ENCODE data around the gene TMED7. TPM values are rescaled to one million over a fixed set of nuclear protein-coding genes. Genes with fewer than 3 reads are reported as not detected.

Gene TMED7
- total and polyA plus RNA-seq, 5 donors from 2014 or later = 31.2 to 50.2 (median 35.3) TPM

- no peaks in the 10 kb centered on the region for H3K36me3 Mint-ChIP-seq
- peak overlapping the region in 1 of 3 donors; percentile 64 for H3K27ac Mint-ChIP-seq
Observed at GRCh38 chr5:115640274-115640673, 14.4 kb upstream of the TMED7 start.

GRCh38 chr5:115639377-115639776 lies 13.5 kb upstream of the TMED7 start:
- Histone ChIP-seq H3K9me3 (ENCODE audit: control insufficient read depth in 2 of 2, low read length in 2 of 2) (no peaks in the 10 kb centered on the region), H3K27me3 (ENCODE audit: control insufficient read depth, insufficient read depth, low read length) (peaks cover 8% of the 10 kb centered on the region), H3K4me3 (ENCODE audit: low read depth, low read length) (no peak overlapping the region), H3K27ac (ENCODE audit: insufficient read depth, low read length, poor library complexity, severe bottlenecking) (no peak overlapping the region), H3K4me1 (ENCODE audit: control insufficient read depth, insufficient read depth, low read length, poor library complexity, severe bottlenecking) (peaks cover 3% of the 10 kb centered on the region), H3K36me3 (ENCODE audit: control insufficient read depth, insufficient read depth, low read length) (no peaks in the 10 kb centered on the region)
- H3K36me3 Mint-ChIP-seq = no peaks in the 10 kb centered on the region
- DNase-seq (no peak), ATAC-seq (ENCODE audit: low read depth in 2 of 2) (no peak)
- peak overlapping the region in 1 of 3 donors; percentile 64 for H3K27ac Mint-ChIP-seq
- no peaks in the 10 kb centered on the region for H3K9me3 Mint-ChIP-seq
- peaks cover 3 to 4% (median 4%) of the 10 kb centered on the region in 4 donors for H3K4me1 Mint-ChIP-seq
- H3K27me3 Mint-ChIP-seq = peaks cover 12% of the 10 kb centered on the region
- no peak overlapping the region for H3K4me3 Mint-ChIP-seq

More at GRCh38 chr5:115640274-115640673, 14.4 kb upstream of the TMED7 start:
- Histone ChIP-seq H3K36me3 (ENCODE audit: control insufficient read depth, insufficient read depth, low read length) (no peaks in the 10 kb centered on the region), H3K27me3 (ENCODE audit: control insufficient read depth, insufficient read depth, low read length) (peaks cover 10% of the 10 kb centered on the region), H3K4me1 (ENCODE audit: control insufficient read depth, insufficient read depth, low read length, poor library complexity, severe bottlenecking) (no peaks in the 10 kb centered on the region), H3K4me3 (ENCODE audit: low read depth, low read length) (no peak overlapping the region), H3K27ac (ENCODE audit: insufficient read depth, low read length, poor library complexity, severe bottlenecking) (no peak overlapping the region), H3K9me3 (ENCODE audit: control insufficient read depth in 2 of 2, low read length in 2 of 2) (no peaks in the 10 kb centered on the region)
- Mint-ChIP-seq H3K4me1 (no peaks in the 10 kb centered on the region), H3K4me3 (no peak overlapping the region), H3K27me3 (peaks cover 12% of the 10 kb centered on the region), H3K9me3 (no peaks in the 10 kb centered on the region)
- no peak for DNase-seq
- ATAC-seq (ENCODE audit: low read depth in 2 of 2) = no peak

DNA sequence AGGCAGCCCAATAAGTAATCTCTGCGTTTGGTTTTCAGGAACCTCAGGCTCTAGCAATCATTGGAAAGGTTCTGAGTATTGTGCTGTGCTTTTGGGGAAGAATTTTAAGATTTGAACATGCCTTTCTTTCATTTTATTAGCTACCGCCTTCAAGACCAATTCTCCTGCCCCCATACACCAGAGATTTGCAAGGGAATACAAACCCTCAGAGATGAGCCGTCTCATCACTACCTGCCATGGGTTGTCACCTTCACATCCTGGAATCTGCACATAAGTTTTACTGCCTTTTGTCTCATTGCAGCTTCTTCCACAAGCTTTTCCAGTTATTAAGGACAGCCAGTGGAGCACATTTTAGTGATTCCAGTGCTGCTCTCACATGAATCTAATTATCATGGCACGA lies 11.7 kb upstream of the TMED7 start:
- H3K36me3 ChIP-seq (ENCODE audit: control insufficient read depth, insufficient read depth, low read length) = no peaks in the 10 kb centered on the region
- no peak for DNase-seq
- peaks cover 4 to 9% (median 7%) of the 10 kb centered on the region in 4 donors for H3K4me1 Mint-ChIP-seq
- no peak for ATAC-seq (ENCODE audit: low read depth in 2 of 2)
- no peaks in the 10 kb centered on the region for H3K9me3 ChIP-seq (ENCODE audit: control insufficient read depth in 2 of 2, low read length in 2 of 2)
- H3K4me1 ChIP-seq (ENCODE audit: control insufficient read depth, insufficient read depth, low read length, poor library complexity, severe bottlenecking) = peaks cover 5% of the 10 kb centered on the region
- H3K4me3 Mint-ChIP-seq = no peak overlapping the region
- no peak overlapping the region for H3K4me3 ChIP-seq (ENCODE audit: low read depth, low read length)
- H3K27ac ChIP-seq (ENCODE audit: insufficient read depth, low read length, poor library complexity, severe bottlenecking) = no peak overlapping the region
- H3K27me3 ChIP-seq (ENCODE audit: control insufficient read depth, insufficient read depth, low read length) = peaks cover 2% of the 10 kb centered on the region
- no peak overlapping the region for H3K27ac Mint-ChIP-seq
- H3K27me3 Mint-ChIP-seq = peaks cover 11% of the 10 kb centered on the region
- H3K9me3 Mint-ChIP-seq = no peaks in the 10 kb centered on the region
- no peaks in the 10 kb centered on the region for H3K36me3 Mint-ChIP-seq

DNA sequence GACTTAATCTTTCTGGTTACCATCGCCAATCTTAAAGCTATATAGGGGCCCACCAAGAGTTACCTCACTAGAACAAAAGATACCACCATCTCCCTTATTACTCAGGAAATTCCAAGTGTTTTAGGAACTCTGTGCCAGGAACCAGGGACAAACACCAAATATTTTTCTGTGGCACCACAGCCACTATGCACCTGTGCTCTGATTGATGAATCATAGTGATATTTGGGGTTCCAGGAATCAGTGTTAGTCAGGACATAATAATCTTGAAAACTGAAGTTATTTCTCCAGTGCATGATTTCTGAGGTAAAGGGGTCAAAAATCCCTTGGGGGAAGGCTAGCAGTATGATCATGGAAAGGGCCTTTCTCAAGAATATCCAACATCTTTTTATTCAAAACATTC lies 10.2 kb upstream of the TMED7 start:
- H3K4me3 ChIP-seq (ENCODE audit: low read depth, low read length) = no peak overlapping the region
- H3K4me1 Mint-ChIP-seq = peaks cover 4 to 9% (median 7%) of the 10 kb centered on the region in 4 donors
- H3K27me3 ChIP-seq (ENCODE audit: control insufficient read depth, insufficient read depth, low read length) = peaks cover 2% of the 10 kb centered on the region
- H3K27me3 Mint-ChIP-seq = peaks cover 19% of the 10 kb centered on the region
- H3K27ac ChIP-seq (ENCODE audit: insufficient read depth, low read length, poor library complexity, severe bottlenecking) = no peak overlapping the region
- DNase-seq (no peak), ATAC-seq (ENCODE audit: low read depth in 2 of 2) (no peak)
- H3K4me3 Mint-ChIP-seq = no peak overlapping the region
- H3K36me3 Mint-ChIP-seq = no peaks in the 10 kb centered on the region
- H3K9me3 Mint-ChIP-seq = no peaks in the 10 kb centered on the region
- H3K9me3 ChIP-seq (ENCODE audit: control insufficient read depth in 2 of 2, low read length in 2 of 2) = no peaks in the 10 kb centered on the region
- no peaks in the 10 kb centered on the region for H3K36me3 ChIP-seq (ENCODE audit: control insufficient read depth, insufficient read depth, low read length)
- no peak overlapping the region for H3K27ac Mint-ChIP-seq
- peaks cover 5% of the 10 kb centered on the region for H3K4me1 ChIP-seq (ENCODE audit: control insufficient read depth, insufficient read depth, low read length, poor library complexity, severe bottlenecking)

DNA sequence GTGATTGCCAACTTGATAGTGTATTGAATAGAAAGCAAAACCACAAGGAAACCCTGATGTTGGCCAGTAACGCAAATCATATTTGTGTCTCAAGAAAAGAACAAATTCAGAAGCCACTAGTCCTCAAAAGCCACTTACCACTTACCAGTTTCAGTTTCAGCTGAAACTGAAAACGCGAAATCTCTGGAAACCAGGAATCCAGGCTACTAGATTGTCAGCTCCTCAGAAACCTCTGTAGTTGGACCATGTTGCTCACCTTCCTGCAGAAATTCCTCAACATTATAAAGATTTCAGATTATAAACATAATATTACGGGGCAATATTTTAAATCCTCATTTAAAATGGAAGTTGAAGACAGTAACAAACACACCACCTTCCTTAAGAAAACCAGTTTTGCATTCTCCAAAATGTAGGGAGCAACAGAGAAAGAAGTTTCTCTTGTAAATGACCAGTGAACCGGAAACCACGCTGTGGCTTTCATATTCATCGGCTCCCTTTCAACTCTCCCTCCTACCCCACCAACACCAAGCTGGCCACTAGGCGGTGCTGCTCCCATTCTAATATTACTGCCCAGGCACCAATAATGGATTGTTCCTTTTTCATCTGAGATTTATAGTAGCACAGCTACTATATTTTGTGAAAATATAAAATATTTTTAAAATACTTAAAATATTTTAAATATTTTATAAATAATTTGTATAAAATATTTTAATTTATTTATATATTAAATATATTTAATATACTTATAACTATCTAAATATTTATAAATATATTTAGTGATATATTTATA lies 8.7 kb upstream of the TMED7 start:
- peak; percentile 93 to 95 for ATAC-seq (ENCODE audit: low read depth in 2 of 2)
- Mint-ChIP-seq H3K9me3 (no peaks in the 10 kb centered on the region), H3K36me3 (no peaks in the 10 kb centered on the region), H3K27me3 (peaks cover 19% of the 10 kb centered on the region), H3K4me1 (peaks cover 4 to 9% (median 7%) of the 10 kb centered on the region in 4 donors), H3K27ac (no peak overlapping the region), H3K4me3 (peak overlapping the region; percentile 28 to 80 (median 52))
- H3K9me3 ChIP-seq (ENCODE audit: control insufficient read depth in 2 of 2, low read length in 2 of 2) = no peaks in the 10 kb centered on the region
- peak; percentile 69 to 88 (median 74) for DNase-seq
- no peak overlapping the region for H3K27ac ChIP-seq (ENCODE audit: insufficient read depth, low read length, poor library complexity, severe bottlenecking)
- H3K36me3 ChIP-seq (ENCODE audit: control insufficient read depth, insufficient read depth, low read length) = no peaks in the 10 kb centered on the region
- H3K4me3 ChIP-seq (ENCODE audit: low read depth, low read length) = peak overlapping the region; percentile 66
- peaks cover 2% of the 10 kb centered on the region for H3K27me3 ChIP-seq (ENCODE audit: control insufficient read depth, insufficient read depth, low read length)
- H3K4me1 ChIP-seq (ENCODE audit: control insufficient read depth, insufficient read depth, low read length, poor library complexity, severe bottlenecking) = peaks cover 5% of the 10 kb centered on the region

DNA sequence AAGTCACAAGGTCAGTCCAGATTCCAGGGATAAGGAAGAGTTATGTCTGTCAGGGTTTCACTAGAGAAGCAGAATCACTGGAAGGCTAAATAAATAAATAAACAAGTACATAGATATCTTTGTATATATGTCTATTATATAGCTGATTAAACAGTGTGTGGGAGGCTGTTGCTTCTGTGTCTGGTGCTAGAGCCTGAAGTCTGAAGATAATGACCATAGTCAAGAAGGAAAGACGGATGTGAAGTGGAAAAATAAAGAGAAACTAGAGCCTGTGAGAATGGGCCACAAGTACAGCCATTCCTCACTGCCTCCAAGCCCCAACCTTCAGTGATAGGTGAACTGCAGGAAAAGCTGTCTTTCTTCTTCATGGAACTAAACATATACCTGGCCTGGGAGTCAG lies 4.1 kb upstream of the TMED7 start:
- DNase-seq = no peak
- H3K4me1 Mint-ChIP-seq = peaks cover 9 to 23% (median 20%) of the 10 kb centered on the region in 4 donors
- Histone ChIP-seq H3K36me3 (ENCODE audit: control insufficient read depth, insufficient read depth, low read length) (no peaks in the 10 kb centered on the region), H3K4me3 (ENCODE audit: low read depth, low read length) (no peak overlapping the region), H3K4me1 (ENCODE audit: control insufficient read depth, insufficient read depth, low read length, poor library complexity, severe bottlenecking) (peaks cover 20% of the 10 kb centered on the region), H3K27me3 (ENCODE audit: control insufficient read depth, insufficient read depth, low read length) (peaks cover 2% of the 10 kb centered on the region), H3K27ac (ENCODE audit: insufficient read depth, low read length, poor library complexity, severe bottlenecking) (no peak overlapping the region), H3K9me3 (ENCODE audit: control insufficient read depth in 2 of 2, low read length in 2 of 2) (no peaks in the 10 kb centered on the region)
- ATAC-seq (ENCODE audit: low read depth in 2 of 2) = no peak
- no peaks in the 10 kb centered on the region for H3K9me3 Mint-ChIP-seq
- H3K36me3 Mint-ChIP-seq = no peaks in the 10 kb centered on the region
- peaks cover 18% of the 10 kb centered on the region for H3K27me3 Mint-ChIP-seq
- no peak overlapping the region for H3K27ac Mint-ChIP-seq
- no peak overlapping the region for H3K4me3 Mint-ChIP-seq

DNA sequence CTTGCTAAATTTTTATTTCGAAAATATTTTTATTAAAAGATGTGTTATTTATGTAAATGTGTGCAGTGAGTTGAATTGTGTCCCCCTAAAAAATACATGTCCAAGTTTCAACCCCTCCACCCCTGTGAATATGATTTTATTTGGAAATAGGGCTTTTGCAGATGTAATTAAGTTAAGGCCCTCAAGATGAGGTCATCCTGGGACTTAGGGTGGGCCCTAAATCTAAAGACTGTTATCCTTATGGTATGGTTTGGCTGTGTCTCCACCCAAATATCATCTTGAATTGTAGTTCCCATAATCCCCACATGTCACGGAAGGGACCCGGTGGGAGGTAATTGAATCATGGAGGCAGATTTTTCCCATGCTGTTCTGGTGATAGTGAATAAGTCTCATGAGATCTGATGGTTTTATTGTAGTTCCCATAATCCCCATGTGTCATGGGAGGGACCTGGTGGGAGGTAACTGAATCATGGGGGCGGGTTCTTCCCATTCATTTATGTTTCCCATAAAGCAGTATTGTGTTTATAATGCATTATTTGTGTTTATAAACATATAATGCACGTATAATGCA lies 1.5 kb upstream of the TMED7 start:
- DNase-seq (no peak), ATAC-seq (ENCODE audit: low read depth in 2 of 2) (no peak)
- Histone ChIP-seq H3K4me3 (ENCODE audit: low read depth, low read length) (no peak overlapping the region), H3K4me1 (ENCODE audit: control insufficient read depth, insufficient read depth, low read length, poor library complexity, severe bottlenecking) (peaks cover 40% of the 10 kb centered on the region), H3K27me3 (ENCODE audit: control insufficient read depth, insufficient read depth, low read length) (no peaks in the 10 kb centered on the region), H3K36me3 (ENCODE audit: control insufficient read depth, insufficient read depth, low read length) (no peaks in the 10 kb centered on the region), H3K9me3 (ENCODE audit: control insufficient read depth in 2 of 2, low read length in 2 of 2) (no peaks in the 10 kb centered on the region), H3K27ac (ENCODE audit: insufficient read depth, low read length, poor library complexity, severe bottlenecking) (peak overlapping the region; percentile 95)
- H3K9me3 Mint-ChIP-seq = no peaks in the 10 kb centered on the region
- H3K36me3 Mint-ChIP-seq = no peaks in the 10 kb centered on the region
- peak overlapping the region in 1 of 3 donors; percentile 70 for H3K27ac Mint-ChIP-seq
- peak overlapping the region; percentile 13 to 49 (median 30) for H3K4me3 Mint-ChIP-seq
- H3K4me1 Mint-ChIP-seq = peaks cover 11 to 24% (median 15%) of the 10 kb centered on the region in 4 donors
- peaks cover 13% of the 10 kb centered on the region for H3K27me3 Mint-ChIP-seq
